Activated CD8-positive, alpha-beta T cell treated with anti-CD3 and anti-CD28 coated beads for 36 hours (primary cell): ENCODE measurements around the gene C10orf90. TPM values are rescaled to one million over a fixed set of nuclear protein-coding genes. Genes with fewer than 3 reads are reported as not detected.

Experiments
- ATAC-seq: fragments of 200-7000 bp; cut with Tn5 transposase; one replicate; pipeline ENCODE4 v1.10.0; 2021; ENCODE audit warnings: mild to moderate bottlenecking, moderate library complexity
- CTCF ChIA-PET: fragments of 350-600 bp; sonication (Branson Sonifier 250); formaldehyde crosslinking; loops from one replicate; lab custom pipeline; 2021; ENCODE audit warnings: antibody characterized with exemption; lab: Charles Lee
- POLR2A ChIA-PET: fragments of 350-600 bp; sonication (Branson Sonifier 250); formaldehyde crosslinking; loops from one replicate; lab custom pipeline; 2021; ENCODE audit warnings: antibody characterized with exemption; lab: Charles Lee
- DNase-seq: peaks from one replicate; pipeline ENCODE4 v3.0.0-alpha.2; 2020
- H3K27ac Mint-ChIP-seq: one replicate; pipeline ENCODE4 v1.8.0; 2021; ENCODE audit warnings: mild to moderate bottlenecking, mixed read lengths
- H3K27me3 Mint-ChIP-seq: one replicate; pipeline ENCODE4 v1.8.0; 2021; ENCODE audit warnings: mixed read lengths
- H3K36me3 Mint-ChIP-seq: one replicate; pipeline ENCODE4 v1.8.0; 2021; ENCODE audit warnings: low read depth, mixed read lengths
- H3K4me1 Mint-ChIP-seq: one replicate; pipeline ENCODE4 v1.8.0; 2021; ENCODE audit warnings: low read depth, mixed read lengths
- H3K4me3 Mint-ChIP-seq: one replicate; pipeline ENCODE4 v1.8.0; 2021; ENCODE audit warnings: mild to moderate bottlenecking, moderate library complexity, mixed read lengths
- H3K9me3 Mint-ChIP-seq: one replicate; pipeline ENCODE4 v1.8.0; 2021; ENCODE audit warnings: mixed read lengths
- CTCF ChIP-seq: fragments of 200-600 bp; IDR thresholded peaks from one replicate; pipeline ENCODE4 v1.8.0; 2022; ENCODE audit warnings: antibody characterized with exemption, mild to moderate bottlenecking
- intact Hi-C: fragments of 100-400 bp; cut with micrococcal nuclease; formaldehyde crosslinking; loops from one replicate; pipeline ENCODE4 v1.10.0; 2022
- total RNA-seq, 2 experiments: library from RNA; stranded (reverse); gene quantifications; one replicate each; pipeline ENCODE4 v1.2.3, GENCODE V29; 2021

Gene C10orf90
- total RNA-seq, 2 experiments from 2014 or later, result not detected

DNA sequence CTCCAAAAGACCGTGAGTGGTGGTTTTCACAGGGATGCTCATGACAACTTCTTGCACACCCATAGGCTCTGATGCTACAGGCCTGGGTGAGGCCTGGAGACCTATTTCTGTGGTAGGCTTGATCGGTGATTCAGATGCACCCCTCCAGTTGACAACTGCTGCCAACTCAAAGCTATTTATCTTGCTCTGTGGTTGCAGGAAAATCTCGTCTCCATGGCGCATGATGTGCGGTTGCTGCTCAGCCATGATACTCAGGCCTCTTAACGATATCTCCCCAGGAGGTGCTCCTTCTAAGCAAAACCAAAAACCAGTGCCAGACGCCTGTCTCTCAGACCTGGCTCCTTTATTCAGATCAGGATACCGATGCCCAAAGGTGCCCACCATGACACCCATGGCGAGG is 31.4 kb downstream of the C10orf90 start:
- Mint-ChIP-seq H3K27me3 (no peaks in the 10 kb centered on the region), H3K9me3 (peaks cover 4% of the 10 kb centered on the region), H3K4me3 (no peak overlapping the region), H3K36me3 (no peaks in the 10 kb centered on the region), H3K4me1 (no peaks in the 10 kb centered on the region), H3K27ac (no peak overlapping the region)
- ChIA-PET POLR2A (no interaction called here), CTCF (no interaction called here)
- ATAC-seq, result no peak
- DNase-seq, result no peak
- intact Hi-C loops, result no loop called here
- no peak for TF ChIP-seq CTCF

- Mint-ChIP-seq H3K36me3 (no peaks in the 10 kb centered on the region), H3K27ac (no peak overlapping the region), H3K27me3 (no peaks in the 10 kb centered on the region), H3K9me3 (peaks cover 4% of the 10 kb centered on the region), H3K4me3 (no peak overlapping the region), H3K4me1 (no peaks in the 10 kb centered on the region)
- POLR2A ChIA-PET, result no interaction called here
- intact Hi-C loops, result no loop called here
- no peak for TF ChIP-seq CTCF
- no peak for DNase-seq
- CTCF ChIA-PET, result no interaction called here
- no peak for ATAC-seq
Measured at GRCh38 chr10:126638542-126638941, 32.0 kb downstream of the C10orf90 start.

GRCh38 chr10:126637501-126637900 is 33.0 kb downstream of the C10orf90 start:
- no peak for TF ChIP-seq CTCF
- Mint-ChIP-seq H3K27me3 (no peaks in the 10 kb centered on the region), H3K4me3 (no peak overlapping the region), H3K4me1 (no peaks in the 10 kb centered on the region), H3K27ac (no peak overlapping the region), H3K9me3 (peaks cover under 1% of the 10 kb centered on the region), H3K36me3 (no peaks in the 10 kb centered on the region)
- no peak for ATAC-seq
- intact Hi-C loops, result no loop called here
- POLR2A ChIA-PET, result no interaction called here
- DNase-seq, result no peak
- CTCF ChIA-PET, result no interaction called here

GRCh38 chr10:126634911-126635310 is 35.6 kb downstream of the C10orf90 start:
- TF ChIP-seq CTCF, result no peak
- intact Hi-C loops, result no loop called here
- H3K27me3 Mint-ChIP-seq, result no peaks in the 10 kb centered on the region
- no peak overlapping the region for H3K27ac Mint-ChIP-seq
- no peak for DNase-seq
- POLR2A ChIA-PET, result no interaction called here
- CTCF ChIA-PET, result no interaction called here
- H3K36me3 Mint-ChIP-seq, result no peaks in the 10 kb centered on the region
- H3K4me1 Mint-ChIP-seq, result no peaks in the 10 kb centered on the region
- H3K9me3 Mint-ChIP-seq, result no peaks in the 10 kb centered on the region
- no peak overlapping the region for H3K4me3 Mint-ChIP-seq
- ATAC-seq, result no peak

GRCh38 chr10:126634347-126634746 is 36.1 kb downstream of the C10orf90 start:
- no peak for ATAC-seq
- DNase-seq, result no peak
- Mint-ChIP-seq H3K9me3 (no peaks in the 10 kb centered on the region), H3K36me3 (no peaks in the 10 kb centered on the region), H3K27me3 (no peaks in the 10 kb centered on the region), H3K27ac (no peak overlapping the region), H3K4me3 (no peak overlapping the region), H3K4me1 (no peaks in the 10 kb centered on the region)
- no peak for TF ChIP-seq CTCF
- intact Hi-C loops, result no loop called here
- CTCF ChIA-PET, result no interaction called here
- POLR2A ChIA-PET, result no interaction called here
